Measurements from ENCODE around the gene PCSK2. TPM values are rescaled to one million over a fixed set of nuclear protein-coding genes. Genes with fewer than 3 reads are reported as not detected.

The PCSK2 gene
- total and polyA plus RNA-seq, 2 experiments from 2014 or later = 1.3 to 3.8 TPM

DNA sequence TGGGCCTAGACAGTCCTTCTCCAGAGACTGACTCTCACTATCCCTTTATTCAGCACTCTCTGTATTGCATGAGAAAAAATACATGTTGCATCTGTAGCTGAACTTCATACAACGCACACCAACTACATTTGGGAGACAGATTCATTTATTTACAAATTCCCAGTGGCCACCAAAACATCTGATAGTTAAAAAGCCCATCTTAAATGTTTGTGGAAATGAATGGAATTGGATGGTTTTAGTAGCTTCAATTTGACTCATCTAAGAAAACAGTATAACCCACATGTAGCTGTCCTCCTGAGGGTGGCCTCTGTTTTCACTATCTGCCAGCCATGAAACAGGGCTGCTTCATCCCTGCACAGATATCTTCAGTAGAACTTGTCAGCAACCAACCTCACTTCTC is 116.3 kb downstream of the PCSK2 start:
- Histone ChIP-seq H3K9me3 (ENCODE audit: low read depth) (no peaks in the 10 kb centered on the region), H3K79me2 (no peaks in the 10 kb centered on the region), H3K36me3 (replicated peaks; ENCODE audit: insufficient read depth, low read depth) (no peaks in the 10 kb centered on the region), H3K27ac (no peak overlapping the region), H3K4me3 (no peak overlapping the region), H2AFZ (no peak overlapping the region), H3K27me3 (no peaks in the 10 kb centered on the region), H3K9me2 (replicated peaks; ENCODE audit: insufficient read depth) (no peaks in the 10 kb centered on the region), H3K4me1 (ENCODE audit: insufficient read depth) (no peaks in the 10 kb centered on the region), H3K4me2 (no peak overlapping the region), H4K20me1 (ENCODE audit: insufficient read depth, poor library complexity, severe bottlenecking) (no peaks in the 10 kb centered on the region)
- TF ChIP-seq EZH2 (IDR thresholded peaks at IDR 0.05; ENCODE audit: borderline replicate concordance) = no peak
- TF ChIP-seq, protein P1, sequence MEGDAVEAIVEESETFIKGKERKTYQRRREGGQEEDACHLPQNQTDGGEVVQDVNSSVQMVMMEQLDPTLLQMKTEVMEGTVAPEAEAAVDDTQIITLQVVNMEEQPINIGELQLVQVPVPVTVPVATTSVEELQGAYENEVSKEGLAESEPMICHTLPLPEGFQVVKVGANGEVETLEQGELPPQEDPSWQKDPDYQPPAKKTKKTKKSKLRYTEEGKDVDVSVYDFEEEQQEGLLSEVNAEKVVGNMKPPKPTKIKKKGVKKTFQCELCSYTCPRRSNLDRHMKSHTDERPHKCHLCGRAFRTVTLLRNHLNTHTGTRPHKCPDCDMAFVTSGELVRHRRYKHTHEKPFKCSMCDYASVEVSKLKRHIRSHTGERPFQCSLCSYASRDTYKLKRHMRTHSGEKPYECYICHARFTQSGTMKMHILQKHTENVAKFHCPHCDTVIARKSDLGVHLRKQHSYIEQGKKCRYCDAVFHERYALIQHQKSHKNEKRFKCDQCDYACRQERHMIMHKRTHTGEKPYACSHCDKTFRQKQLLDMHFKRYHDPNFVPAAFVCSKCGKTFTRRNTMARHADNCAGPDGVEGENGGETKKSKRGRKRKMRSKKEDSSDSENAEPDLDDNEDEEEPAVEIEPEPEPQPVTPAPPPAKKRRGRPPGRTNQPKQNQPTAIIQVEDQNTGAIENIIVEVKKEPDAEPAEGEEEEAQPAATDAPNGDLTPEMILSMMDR (IDR thresholded peaks at IDR 0.05; ENCODE audit: poor library complexity) = no peak
- no peak for TF ChIP-seq EZH2phosphoT487 (IDR thresholded peaks at IDR 0.05; ENCODE audit: low read depth, severe bottlenecking, unreplicated experiment)
- 96% methylated on average over 1 of the region's 1 CpG for WGBS (ENCODE audit: low lambda C conversion rate, missing lambda C conversion rate)
- no peak for DNase-seq (ENCODE audit: low spot score)

DNA sequence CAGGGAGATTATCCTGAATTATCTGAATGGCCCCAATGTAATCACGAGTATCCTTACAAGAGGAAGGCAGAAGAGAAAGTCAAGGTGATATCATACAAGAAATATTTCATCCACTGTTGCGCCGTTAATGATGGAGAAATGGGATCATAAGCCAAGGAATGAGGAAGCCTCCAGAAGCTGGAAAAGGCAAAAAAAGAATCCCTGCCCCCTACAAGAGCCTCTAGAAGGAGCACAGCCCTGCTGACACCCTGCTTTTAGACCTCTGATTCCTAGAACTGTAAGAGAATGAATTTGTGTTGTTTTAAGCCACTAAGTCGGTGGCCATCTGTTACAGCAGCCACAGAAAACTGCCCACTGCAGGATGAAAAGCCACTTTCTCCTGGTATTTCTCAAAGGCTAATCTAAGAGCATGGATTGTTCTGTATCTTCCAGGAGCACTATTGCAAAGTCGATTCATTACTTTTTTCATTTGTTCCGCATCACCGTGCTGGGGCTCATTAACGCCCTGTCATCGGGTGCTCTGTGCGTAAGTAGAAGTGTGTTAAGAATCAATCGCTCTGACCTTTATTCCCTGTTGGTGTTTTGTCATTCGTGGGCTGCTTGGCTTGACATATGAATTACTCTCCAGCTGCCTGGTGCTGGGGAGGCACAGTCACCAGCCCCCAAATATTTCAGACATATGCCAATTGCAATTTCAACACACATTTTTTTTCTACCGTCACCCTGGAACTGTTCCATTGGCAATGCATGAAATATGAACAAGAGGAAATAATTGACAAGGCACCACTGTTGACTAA is 117.0 kb downstream of the PCSK2 start:
- no peak for DNase-seq (ENCODE audit: low spot score)
- Histone ChIP-seq H3K79me2 (no peaks in the 10 kb centered on the region), H3K4me3 (no peak overlapping the region), H4K20me1 (ENCODE audit: insufficient read depth, poor library complexity, severe bottlenecking) (no peaks in the 10 kb centered on the region), H2AFZ (no peak overlapping the region), H3K4me1 (ENCODE audit: insufficient read depth) (no peaks in the 10 kb centered on the region), H3K9me3 (ENCODE audit: low read depth) (no peaks in the 10 kb centered on the region), H3K27me3 (no peaks in the 10 kb centered on the region), H3K27ac (no peak overlapping the region), H3K36me3 (replicated peaks; ENCODE audit: insufficient read depth, low read depth) (no peaks in the 10 kb centered on the region), H3K9me2 (replicated peaks; ENCODE audit: insufficient read depth) (no peaks in the 10 kb centered on the region), H3K4me2 (no peak overlapping the region)
- TF ChIP-seq, protein P1 (IDR thresholded peaks at IDR 0.05; ENCODE audit: poor library complexity) = no peak
- TF ChIP-seq EZH2phosphoT487 (IDR thresholded peaks at IDR 0.05; ENCODE audit: low read depth, severe bottlenecking, unreplicated experiment) (no peak), EZH2 (IDR thresholded peaks at IDR 0.05; ENCODE audit: borderline replicate concordance) (no peak)
- WGBS (ENCODE audit: low lambda C conversion rate, missing lambda C conversion rate) = 57% methylated on average over 13 of the region's 13 CpGs

DNA sequence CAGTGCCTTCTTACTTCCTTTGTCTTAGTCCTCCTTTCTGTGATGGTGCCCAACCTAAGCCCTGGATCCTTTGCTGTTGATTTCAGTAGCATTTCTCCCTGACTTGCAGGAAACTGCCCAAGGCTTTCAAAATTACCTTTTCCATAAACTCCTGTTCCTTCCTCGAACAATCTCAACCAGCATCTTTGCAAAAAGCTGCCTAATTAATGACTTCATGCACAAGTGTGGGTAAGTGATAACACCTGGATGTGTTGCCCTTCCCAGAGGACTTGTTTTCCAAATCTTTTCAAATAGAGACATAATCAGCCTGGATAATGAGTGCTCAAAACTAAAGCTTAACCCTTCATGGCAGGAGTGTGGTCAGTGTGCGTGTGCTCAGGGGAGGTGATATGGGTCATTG is 118.0 kb downstream of the PCSK2 start:
- 68% methylated on average over 2 of the region's 2 CpGs for WGBS (ENCODE audit: low lambda C conversion rate, missing lambda C conversion rate)
- TF ChIP-seq EZH2 (IDR thresholded peaks at IDR 0.05; ENCODE audit: borderline replicate concordance) (no peak), EZH2phosphoT487 (IDR thresholded peaks at IDR 0.05; ENCODE audit: low read depth, severe bottlenecking, unreplicated experiment) (no peak)
- TF ChIP-seq, protein P1 (IDR thresholded peaks at IDR 0.05; ENCODE audit: poor library complexity) = no peak

More for the DNA sequence above, 118.0 kb downstream of the PCSK2 start:
- no peak overlapping the region for H3K4me3 ChIP-seq
- H3K27me3 ChIP-seq = no peaks in the 10 kb centered on the region
- no peak overlapping the region for H2AFZ ChIP-seq
- no peaks in the 10 kb centered on the region for H3K4me1 ChIP-seq (ENCODE audit: insufficient read depth)
- DNase-seq (ENCODE audit: low spot score) = no peak
- no peak overlapping the region for H3K4me2 ChIP-seq
- H3K36me3 ChIP-seq (replicated peaks; ENCODE audit: insufficient read depth, low read depth) = no peaks in the 10 kb centered on the region
- H3K9me3 ChIP-seq (ENCODE audit: low read depth) = no peaks in the 10 kb centered on the region
- no peak overlapping the region for H3K27ac ChIP-seq
- no peaks in the 10 kb centered on the region for H3K9me2 ChIP-seq (replicated peaks; ENCODE audit: insufficient read depth)
- H4K20me1 ChIP-seq (ENCODE audit: insufficient read depth, poor library complexity, severe bottlenecking) = no peaks in the 10 kb centered on the region
- H3K79me2 ChIP-seq = no peaks in the 10 kb centered on the region
